HG03103 (cell line): ENCODE results near the gene ANXA8.
"Not testable (repeated sequence)": the region's sequence is repeated elsewhere in the genome, so short reads cannot be mapped to it uniquely, and the experiment has no call there.

ENCODE experiments used
- ATAC-seq: cut with Tn5 transposase; IDR thresholded peaks from one replicate; pipeline ENCODE4 v1.9.1; 2021; ENCODE audit warnings: low read depth; ENCODE audit not compliant: unreplicated experiment

ANXA8 gene

DNA sequence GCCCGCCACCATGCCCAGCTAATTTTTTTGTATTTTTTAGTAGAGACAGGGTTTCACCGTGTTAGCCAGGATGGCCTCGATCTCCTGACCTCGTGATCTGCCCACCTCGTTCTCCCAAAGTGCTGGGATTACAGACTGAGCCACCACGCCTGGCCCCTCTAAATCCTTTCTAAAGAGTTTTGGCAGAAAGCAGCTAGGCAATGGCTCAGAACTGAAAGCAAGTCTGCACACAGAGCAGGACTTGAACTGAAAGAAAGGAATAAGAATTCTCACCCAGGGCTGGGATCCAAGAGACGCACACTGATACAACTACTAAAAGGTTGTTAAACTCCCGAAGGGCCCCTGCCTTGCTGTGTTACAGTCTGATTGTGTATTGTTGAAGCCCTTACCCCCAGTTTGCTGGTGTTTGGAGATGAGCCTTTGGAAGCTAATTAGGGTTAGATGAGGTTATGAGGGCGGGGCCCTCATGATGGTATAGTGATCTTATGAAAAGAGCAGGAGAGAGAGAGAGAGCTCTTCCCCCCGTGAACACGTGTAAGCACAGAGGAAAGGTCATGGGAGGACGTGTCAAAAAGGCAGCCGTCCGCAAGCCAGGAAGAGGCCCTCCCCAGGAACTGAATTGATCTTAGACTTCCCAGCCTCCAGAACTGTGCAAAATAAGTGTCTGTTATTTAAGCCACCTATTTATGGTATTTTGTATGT lies 18.5 kb downstream of the ANXA8 start:
- ATAC-seq: not testable (repeated sequence)

GRCh38 chr10:47462577-47463358 lies 21.1 kb downstream of the ANXA8 start:
- not testable (repeated sequence) for ATAC-seq

DNA sequence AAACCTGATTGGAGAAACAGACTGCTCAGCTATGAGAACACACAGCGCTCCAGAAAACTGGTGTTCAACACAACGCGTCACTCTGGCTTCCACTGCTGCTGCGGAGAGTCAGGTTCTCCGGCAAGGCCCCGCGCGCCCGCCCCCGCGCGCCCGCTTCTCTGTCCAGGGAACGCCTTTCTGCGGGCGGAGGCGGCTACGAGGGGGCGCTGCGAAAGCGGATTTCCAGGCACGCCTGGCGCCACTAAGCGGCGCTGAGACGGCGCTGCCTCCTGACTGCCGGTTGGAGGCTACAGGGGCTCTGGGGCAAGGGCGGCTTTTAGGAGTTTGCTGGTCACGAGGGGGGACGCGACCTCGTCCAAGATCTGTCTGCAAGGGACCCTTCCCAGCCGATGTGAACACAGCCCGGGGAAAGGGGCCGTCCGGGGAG lies 22.6 kb downstream of the ANXA8 start:
- peak; percentile 64 for ATAC-seq

GRCh38 chr10:47458466-47459154 lies 25.3 kb downstream of the ANXA8 start:
- no peak for ATAC-seq

GRCh38 chr10:47457826-47458225 lies 26.1 kb downstream of the ANXA8 start:
- no peak for ATAC-seq

- no peak for ATAC-seq
These were observed 26.4 kb downstream of the ANXA8 start for GRCh38 chr10:47457528-47457820.

- ATAC-seq: no peak
These were observed 27.0 kb downstream of the ANXA8 start for GRCh38 chr10:47456794-47457527.

GRCh38 chr10:47456079-47456785 lies 27.7 kb downstream of the ANXA8 start:
- no peak for ATAC-seq

DNA sequence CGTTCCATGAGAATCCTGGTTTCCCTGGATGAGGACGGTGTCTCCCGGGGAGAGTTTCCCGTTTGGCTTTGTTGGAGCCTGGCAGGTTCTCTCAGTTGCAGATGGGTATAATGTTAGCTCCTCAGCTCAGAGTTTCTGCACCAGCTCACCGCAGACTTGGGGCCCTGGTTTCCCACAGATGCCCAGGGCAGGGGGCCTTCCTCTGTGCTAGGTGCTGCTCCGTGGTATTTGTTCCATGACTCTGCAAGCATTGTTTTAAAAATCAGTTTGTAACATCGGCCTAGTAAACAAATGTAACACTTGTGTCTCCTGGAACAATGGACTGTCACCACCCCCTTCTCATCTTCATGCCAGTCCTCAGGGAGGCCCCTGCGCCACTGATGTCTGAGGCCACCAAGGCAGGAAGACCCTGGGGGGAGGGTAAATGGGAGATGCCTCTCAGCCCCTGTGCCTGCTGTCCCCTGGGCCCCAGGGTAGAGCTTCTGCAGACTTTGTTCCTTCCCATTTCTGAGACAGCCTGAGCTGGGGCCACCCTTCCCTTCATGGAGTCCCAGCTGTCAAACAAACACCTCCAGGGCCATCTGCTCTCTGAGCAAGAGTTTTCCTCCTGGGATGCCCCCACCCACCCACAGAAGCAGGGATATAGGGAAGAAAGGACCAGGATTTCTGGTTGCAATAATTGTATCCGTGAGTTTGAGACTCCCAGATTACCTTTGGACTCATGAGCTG lies 28.4 kb downstream of the ANXA8 start:
- ATAC-seq: not testable (repeated sequence)

GRCh38 chr10:47454780-47455058 lies 29.2 kb downstream of the ANXA8 start:
- no peak for ATAC-seq

GRCh38 chr10:47454008-47454779 lies 29.7 kb downstream of the ANXA8 start:
- no peak for ATAC-seq

- ATAC-seq: no peak
These were observed 30.5 kb downstream of the ANXA8 start for GRCh38 chr10:47453141-47454007.

GRCh38 chr10:47452495-47453140 lies 31.3 kb downstream of the ANXA8 start:
- ATAC-seq: no peak

DNA sequence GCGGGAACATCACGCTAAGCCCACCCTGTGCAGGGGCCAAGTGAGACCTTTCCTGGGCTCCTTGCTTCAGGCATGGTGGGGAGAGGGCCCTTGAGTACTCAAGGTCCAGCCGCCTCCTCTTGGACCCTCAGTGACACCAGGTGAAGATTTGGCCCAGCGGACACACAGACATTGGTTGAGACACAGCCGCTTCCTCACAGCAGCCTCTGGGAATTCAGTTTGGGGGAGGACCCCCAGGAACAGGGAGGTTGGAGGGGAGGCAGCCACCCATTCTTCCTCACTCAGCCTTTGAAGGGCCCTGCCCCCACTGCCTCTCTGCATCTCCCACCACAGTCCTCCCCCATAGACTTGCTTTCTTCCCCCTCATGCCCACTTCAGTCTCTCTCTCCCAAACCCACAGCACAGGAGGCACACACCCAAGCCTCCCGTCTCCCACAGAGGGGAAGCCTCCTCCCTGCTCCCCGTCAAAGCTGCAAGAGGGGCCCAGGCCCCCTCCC lies 31.9 kb downstream of the ANXA8 start:
- no peak for ATAC-seq

DNA sequence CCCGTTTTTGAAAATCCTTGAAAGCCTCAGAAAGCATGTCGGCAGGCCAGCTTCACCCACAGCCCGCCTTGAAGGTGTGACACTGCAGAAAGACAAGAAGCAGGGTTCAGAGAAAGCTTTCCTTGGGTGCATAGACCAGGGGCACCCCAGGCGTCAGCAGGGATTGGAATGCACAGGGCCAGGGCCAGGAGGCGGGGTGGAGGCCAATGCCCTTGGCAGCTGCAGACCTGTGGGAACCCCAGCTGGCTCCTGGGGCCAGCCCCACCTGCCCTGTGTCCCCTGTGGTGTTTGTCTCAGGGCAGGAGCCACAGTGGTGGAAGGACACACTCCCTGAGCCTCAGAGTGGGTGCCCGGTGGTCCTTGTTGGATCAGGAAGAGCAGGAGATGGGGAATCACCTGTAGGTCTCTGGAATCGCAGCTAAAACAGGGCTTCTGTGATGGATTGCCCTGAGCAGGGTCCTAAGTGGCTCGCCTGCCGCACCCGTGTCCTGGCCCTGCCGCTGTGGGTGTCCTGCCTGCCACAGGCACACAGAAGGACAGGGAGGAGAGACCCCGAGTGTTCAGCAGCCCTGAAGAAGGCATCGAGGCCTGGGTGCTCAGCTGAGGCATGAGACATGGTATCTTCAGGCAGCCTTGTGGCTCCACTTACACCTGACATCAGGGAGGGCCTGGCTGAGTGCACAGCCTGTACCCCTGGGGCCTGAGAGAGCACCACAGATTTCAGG lies 32.5 kb downstream of the ANXA8 start:
- no peak for ATAC-seq

DNA sequence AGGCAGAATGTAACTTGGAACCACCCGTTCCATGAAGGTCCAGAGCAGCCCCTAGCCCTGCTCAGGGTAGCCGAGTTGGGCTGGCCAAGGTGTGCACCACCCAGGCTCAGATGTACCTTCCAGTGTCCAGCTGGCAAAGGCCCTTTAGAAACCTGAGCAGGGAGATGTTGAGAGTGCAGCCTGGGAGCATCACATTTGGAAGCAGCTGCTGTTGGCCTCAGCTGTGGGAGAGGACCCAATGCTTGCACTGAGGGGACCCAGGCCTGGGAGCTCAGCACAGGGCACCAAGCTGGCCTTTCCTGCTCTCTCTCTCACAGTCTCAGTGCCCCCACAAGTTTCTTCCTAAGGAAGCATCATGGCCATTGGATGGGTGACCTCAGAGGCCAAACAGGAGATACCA lies 33.5 kb downstream of the ANXA8 start:
- no peak for ATAC-seq

DNA sequence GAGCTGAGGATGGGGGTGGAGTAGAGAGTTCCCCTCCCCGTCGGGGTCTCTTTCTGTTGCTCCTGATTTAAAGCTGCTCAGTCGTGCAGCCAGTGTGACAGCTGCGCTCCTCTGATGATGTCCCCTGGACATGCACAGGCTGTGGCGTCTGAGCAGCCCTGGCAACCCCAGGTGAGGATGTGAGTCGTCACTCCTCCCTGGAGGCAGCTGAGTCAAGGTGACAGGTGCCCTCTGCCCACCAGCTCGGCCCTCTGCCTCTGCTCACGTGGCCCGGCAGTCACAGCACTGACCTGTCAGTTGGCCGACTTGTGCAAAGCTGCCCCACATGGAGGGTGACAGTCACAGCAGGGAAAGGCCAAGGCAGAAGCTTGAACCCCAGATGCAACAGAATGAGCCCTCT lies 33.9 kb downstream of the ANXA8 start:
- no peak for ATAC-seq
